Osteocyte (in vitro differentiated cells): Measurements from ENCODE around the gene ODAD2. TPM values are rescaled to one million over a fixed set of nuclear protein-coding genes. Genes with fewer than 3 reads are reported as not detected.

ENCODE experiments used
- DNase-seq: peaks from one replicate; pipeline ENCODE4 v3.0.0; 2021; ENCODE audit warnings: mixed read lengths; ENCODE audit not compliant: unreplicated experiment; ENCODE audit errors: extremely low spot score
- H3K27ac Mint-ChIP-seq: one replicate; pipeline ENCODE4 v1.8.0; 2021; ENCODE audit warnings: mild to moderate bottlenecking, mixed read lengths; ENCODE audit not compliant: unreplicated experiment
- H3K27me3 Mint-ChIP-seq: one replicate; pipeline ENCODE4 v1.8.0; 2021; ENCODE audit warnings: mixed read lengths; ENCODE audit not compliant: unreplicated experiment
- H3K36me3 Mint-ChIP-seq: one replicate; pipeline ENCODE4 v1.8.0; 2021; ENCODE audit warnings: mixed read lengths; ENCODE audit not compliant: unreplicated experiment
- H3K4me1 Mint-ChIP-seq: one replicate; pipeline ENCODE4 v1.8.0; 2021; ENCODE audit warnings: mixed read lengths; ENCODE audit not compliant: unreplicated experiment
- H3K4me3 Mint-ChIP-seq: one replicate; pipeline ENCODE4 v1.8.0; 2021; ENCODE audit warnings: mild to moderate bottlenecking, moderate library complexity, mixed read lengths; ENCODE audit not compliant: unreplicated experiment
- H3K9me3 Mint-ChIP-seq: one replicate; pipeline ENCODE4 v1.8.0; 2021; ENCODE audit warnings: mixed read lengths; ENCODE audit not compliant: unreplicated experiment
- CTCF ChIP-seq: fragments of 200-600 bp; sonication (generic); IDR thresholded peaks from 2 replicates; pipeline ENCODE4 v1.5.0; 2021; ENCODE audit warnings: antibody characterized with exemption, mild to moderate bottlenecking, moderate library complexity
- total RNA-seq: library from RNA; stranded (reverse); gene quantifications from 2 replicates; pipeline ENCODE4 v1.2.1, GENCODE V29; 2021

ODAD2 gene
- total RNA-seq, 1 donor from 2014 or later = 4.3 TPM

- peaks cover 8% of the 10 kb centered on the region for H3K9me3 Mint-ChIP-seq
Measured at GRCh38 chr10:28036587-28036986, 37.7 kb upstream of the ODAD2 start.

GRCh38 chr10:28020993-28021982 lies 22.4 kb upstream of the ODAD2 start:
- Mint-ChIP-seq H3K4me3 (no peak overlapping the region), H3K36me3 (no peaks in the 10 kb centered on the region), H3K27ac (no peak overlapping the region), H3K9me3 (no peaks in the 10 kb centered on the region), H3K27me3 (peaks cover 5% of the 10 kb centered on the region), H3K4me1 (no peaks in the 10 kb centered on the region)
- DNase-seq = no peak
- TF ChIP-seq CTCF = no peak

More at GRCh38 chr10:28036587-28036986, 37.7 kb upstream of the ODAD2 start:
- DNase-seq = no peak
- Mint-ChIP-seq H3K27ac (no peak overlapping the region), H3K36me3 (peaks cover 1% of the 10 kb centered on the region), H3K4me1 (no peaks in the 10 kb centered on the region), H3K4me3 (no peak overlapping the region), H3K27me3 (no peaks in the 10 kb centered on the region)
- TF ChIP-seq CTCF = no peak

- no peak for DNase-seq
- peaks cover 5% of the 10 kb centered on the region for H3K27me3 Mint-ChIP-seq
- no peaks in the 10 kb centered on the region for H3K9me3 Mint-ChIP-seq
- no peak overlapping the region for H3K27ac Mint-ChIP-seq
- no peaks in the 10 kb centered on the region for H3K36me3 Mint-ChIP-seq
- H3K4me1 Mint-ChIP-seq = no peaks in the 10 kb centered on the region
- H3K4me3 Mint-ChIP-seq = no peak overlapping the region
- no peak for TF ChIP-seq CTCF
Measured at GRCh38 chr10:28020080-28020860, 21.4 kb upstream of the ODAD2 start.

- Mint-ChIP-seq H3K9me3 (peaks cover 4% of the 10 kb centered on the region), H3K4me3 (no peak overlapping the region), H3K27ac (no peak overlapping the region), H3K36me3 (no peaks in the 10 kb centered on the region), H3K27me3 (peaks cover 9% of the 10 kb centered on the region), H3K4me1 (no peaks in the 10 kb centered on the region)
- DNase-seq = no peak
- no peak for TF ChIP-seq CTCF
Measured at GRCh38 chr10:28014651-28015050, 15.8 kb upstream of the ODAD2 start.
